H1 (cell line): ENCODE results near the gene WIPF3.

Experiments used
- CTCF ChIP-seq, 3 experiments: IDR thresholded peaks; 1 replicate in 2 of 3; 2 replicates in 1 of 3; pipeline versions ENCODE4 v1.5.1 to v1.6.1; 2011; ENCODE audit warnings: low read length in 3 of 3, mild to moderate bottlenecking in 3 of 3, inconsistent platforms in 2 of 3, low read depth in 1 of 3, moderate library complexity in 1 of 3; ENCODE audit not compliant: insufficient read depth in 1 of 3; ENCODE audit errors: control extremely low read depth in 1 of 3
- EP300 ChIP-seq, 2 experiments: IDR thresholded peaks; 1 replicate in 1 of 2; 2 replicates in 1 of 2; pipeline ENCODE4 v1.6.1; 2011 to 2012; ENCODE audit warnings: low read depth in 2 of 2, low read length in 2 of 2, mild to moderate bottlenecking in 2 of 2, borderline replicate concordance in 1 of 2, inconsistent platforms in 1 of 2, moderate library complexity in 1 of 2
- EZH2 ChIP-seq: fragments of 200-600 bp; sonication (generic); IDR thresholded peaks from 2 replicates; pipeline ENCODE4 v1.7.1; 2012; ENCODE audit warnings: low read depth, mild to moderate bottlenecking, moderate library complexity, low read length, inconsistent platforms; ENCODE audit not compliant: severe bottlenecking
- JUN ChIP-seq: IDR thresholded peaks from 2 replicates; pipeline ENCODE4 v1.6.1; 2011; ENCODE audit warnings: low read depth, mild to moderate bottlenecking, improper control_type of control experiment, low read length
- MAFK ChIP-seq: IDR thresholded peaks from 2 replicates; pipeline ENCODE4 v1.6.1; 2012; ENCODE audit warnings: low read depth, mild to moderate bottlenecking, improper control_type of control experiment, low read length
- MAX ChIP-seq: IDR thresholded peaks from 2 replicates; pipeline ENCODE4 v1.6.1; 2012; ENCODE audit warnings: inconsistent platforms
- NRF1 ChIP-seq: IDR thresholded peaks from 2 replicates; pipeline ENCODE4 v1.6.1; 2011; ENCODE audit warnings: mild to moderate bottlenecking, low read depth, low read length, improper control_type of control experiment
- POLR2AphosphoS5 ChIP-seq: IDR thresholded peaks from 2 replicates; pipeline ENCODE4 v1.6.1; 2011; ENCODE audit warnings: low read depth, low read length
- RAD21 ChIP-seq, 2 experiments: IDR thresholded peaks in 1 of 2; conservative IDR thresholded peaks in 1 of 2; 2 replicates each; pipeline ENCODE4 v1.6.1; 2011; ENCODE audit warnings: low read depth in 2 of 2, low read length in 2 of 2, improper control_type of control experiment in 1 of 2, inconsistent platforms in 1 of 2, mild to moderate bottlenecking in 1 of 2, moderate library complexity in 1 of 2
- SIX5 ChIP-seq: IDR thresholded peaks from 2 replicates; pipeline ENCODE4 v1.6.1; 2011; ENCODE audit warnings: mild to moderate bottlenecking, low read depth, low read length
- TAF7 ChIP-seq: optimal IDR thresholded peaks from 2 replicates; pipeline ENCODE3; 2011; ENCODE audit warnings: low read depth, mild to moderate bottlenecking, inconsistent platforms, low read length, moderate library complexity, borderline replicate concordance

GRCh38 chr7:29857654-29858053 lies 51.3 kb downstream of the WIPF3 start:
- TF ChIP-seq EZH2: no peak
- TF ChIP-seq MAFK: no peak
- no peak for TF ChIP-seq JUN
- no peak for TF ChIP-seq NRF1
- TF ChIP-seq EP300 (IDR thresholded peaks at IDR 0.05; ENCODE audit: borderline replicate concordance in 1 of 2, low read depth in 2 of 2, low read length in 2 of 2): no peak
- TF ChIP-seq POLR2AphosphoS5: no peak
- no peak for TF ChIP-seq TAF7
- no peak for TF ChIP-seq CTCF (IDR thresholded peaks at IDR 0.05; ENCODE audit: control extremely low read depth in 1 of 3, insufficient read depth in 1 of 3, low read depth in 1 of 3, low read length in 3 of 3)
- no peak for TF ChIP-seq SIX5
- no peak for TF ChIP-seq RAD21 (IDR thresholded peaks at IDR 0.05 in 1 of 2, conservative IDR thresholded peaks at IDR 0.05 in 1 of 2; ENCODE audit: low read depth in 2 of 2, low read length in 2 of 2)
- no peak for TF ChIP-seq MAX
